Mammary epithelial cell (primary cell): ENCODE results near the gene INPP5D.

Experiments
- CTCF ChIP-seq, 2 donors: IDR thresholded peaks in 1 of 2; conservative IDR thresholded peaks in 1 of 2; 2 replicates each; pipeline ENCODE4 v1.5.1; 2011 to 2012; ENCODE audit warnings: inconsistent platforms in 2 of 2, low read length in 2 of 2, mild to moderate bottlenecking in 2 of 2, control low read depth in 1 of 2, low read depth in 1 of 2; ENCODE audit not compliant: insufficient read depth in 1 of 2; ENCODE audit errors: extremely low read depth in 1 of 2
- EZH2 ChIP-seq: IDR thresholded peaks from 2 replicates; pipeline ENCODE4 v1.6.1; 2012; ENCODE audit warnings: low read length, inconsistent platforms, borderline replicate concordance

- no peak for TF ChIP-seq CTCF (conservative IDR thresholded peaks at IDR 0.05 in 1 of 2, IDR thresholded peaks at IDR 0.05 in 1 of 2; ENCODE audit: extremely low read depth in 1 of 2, insufficient read depth in 1 of 2, low read depth in 1 of 2, low read length in 2 of 2)
- no peak for TF ChIP-seq EZH2
Observed at GRCh38 chr2:233186851-233187250, 126.7 kb downstream of the INPP5D start.
